GM06990 (cell line): ENCODE measurements around the gene PDSS2.

Experiments used
- DNase-seq: peaks from one replicate; pipeline ENCODE4 v3.0.0-alpha.2; 2011; ENCODE audit not compliant: insufficient read length; ENCODE audit errors: extremely low read depth
- H3K27me3 ChIP-seq: replicated peaks from 2 replicates; pipeline ENCODE4 v1.6.0; 2011; ENCODE audit warnings: low read length; ENCODE audit not compliant: control insufficient read depth, insufficient read depth
- H3K36me3 ChIP-seq: 2 replicates; pipeline ENCODE4 v1.5.1; 2011; ENCODE audit warnings: low read length; ENCODE audit not compliant: control insufficient read depth, insufficient read depth
- H3K4me3 ChIP-seq: replicated peaks from 2 replicates; pipeline ENCODE4 v1.5.1; 2011; ENCODE audit warnings: low read depth, mild to moderate bottlenecking, control low read depth, low read length
- TF ChIP-seq, protein P1 (sequence below): IDR thresholded peaks from 2 replicates; pipeline ENCODE4 v1.5.1; 2011; ENCODE audit warnings: low read length, control low read depth, mild to moderate bottlenecking, inconsistent platforms; ENCODE audit not compliant: insufficient read depth, poor library complexity, severe bottlenecking

The PDSS2 gene

DNA sequence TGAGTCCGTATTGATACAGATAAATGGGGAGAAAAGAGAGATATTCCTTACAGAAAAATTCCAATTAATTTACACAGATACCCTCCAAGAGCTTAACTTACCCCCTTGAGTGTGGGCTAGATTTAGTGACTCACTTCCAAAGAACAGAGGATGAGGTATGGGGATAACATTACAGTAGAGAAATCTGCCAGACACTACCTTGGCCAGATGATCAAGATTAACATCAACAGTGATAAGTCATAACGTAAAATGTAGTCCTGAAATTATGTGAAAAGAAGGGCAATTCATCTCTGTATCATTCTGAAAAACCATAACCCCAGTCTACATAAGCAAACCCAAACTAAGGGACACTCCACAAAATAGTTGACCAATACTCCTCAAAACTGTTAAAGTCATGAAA, 69.3 kb downstream of the PDSS2 start:
- TF ChIP-seq, protein P1, sequence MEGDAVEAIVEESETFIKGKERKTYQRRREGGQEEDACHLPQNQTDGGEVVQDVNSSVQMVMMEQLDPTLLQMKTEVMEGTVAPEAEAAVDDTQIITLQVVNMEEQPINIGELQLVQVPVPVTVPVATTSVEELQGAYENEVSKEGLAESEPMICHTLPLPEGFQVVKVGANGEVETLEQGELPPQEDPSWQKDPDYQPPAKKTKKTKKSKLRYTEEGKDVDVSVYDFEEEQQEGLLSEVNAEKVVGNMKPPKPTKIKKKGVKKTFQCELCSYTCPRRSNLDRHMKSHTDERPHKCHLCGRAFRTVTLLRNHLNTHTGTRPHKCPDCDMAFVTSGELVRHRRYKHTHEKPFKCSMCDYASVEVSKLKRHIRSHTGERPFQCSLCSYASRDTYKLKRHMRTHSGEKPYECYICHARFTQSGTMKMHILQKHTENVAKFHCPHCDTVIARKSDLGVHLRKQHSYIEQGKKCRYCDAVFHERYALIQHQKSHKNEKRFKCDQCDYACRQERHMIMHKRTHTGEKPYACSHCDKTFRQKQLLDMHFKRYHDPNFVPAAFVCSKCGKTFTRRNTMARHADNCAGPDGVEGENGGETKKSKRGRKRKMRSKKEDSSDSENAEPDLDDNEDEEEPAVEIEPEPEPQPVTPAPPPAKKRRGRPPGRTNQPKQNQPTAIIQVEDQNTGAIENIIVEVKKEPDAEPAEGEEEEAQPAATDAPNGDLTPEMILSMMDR = no peak
- no peak overlapping the region for H3K4me3 ChIP-seq
- no peak for DNase-seq
- no peaks in the 10 kb centered on the region for H3K27me3 ChIP-seq
- H3K36me3 ChIP-seq = no peaks in the 10 kb centered on the region

DNA sequence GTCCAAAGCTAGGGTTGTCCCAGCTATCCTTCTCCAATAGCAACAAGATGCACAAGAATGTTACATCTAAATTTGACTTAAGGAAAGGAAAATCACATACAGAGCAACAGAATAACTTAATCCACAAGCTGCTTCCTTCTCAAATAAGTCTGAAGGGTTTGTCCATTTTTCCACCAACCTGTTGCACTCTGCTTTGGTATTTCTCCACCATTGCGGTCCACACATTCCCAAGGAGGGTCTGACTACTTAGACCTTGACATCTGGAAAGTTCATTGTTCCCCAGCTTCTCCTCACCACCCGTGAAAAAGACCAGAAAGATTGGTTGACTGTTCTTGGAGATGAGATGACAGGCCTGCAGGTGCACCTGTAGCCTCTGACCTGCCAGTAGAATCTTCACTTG, 72.5 kb downstream of the PDSS2 start:
- TF ChIP-seq, protein P1 = no peak

DNA sequence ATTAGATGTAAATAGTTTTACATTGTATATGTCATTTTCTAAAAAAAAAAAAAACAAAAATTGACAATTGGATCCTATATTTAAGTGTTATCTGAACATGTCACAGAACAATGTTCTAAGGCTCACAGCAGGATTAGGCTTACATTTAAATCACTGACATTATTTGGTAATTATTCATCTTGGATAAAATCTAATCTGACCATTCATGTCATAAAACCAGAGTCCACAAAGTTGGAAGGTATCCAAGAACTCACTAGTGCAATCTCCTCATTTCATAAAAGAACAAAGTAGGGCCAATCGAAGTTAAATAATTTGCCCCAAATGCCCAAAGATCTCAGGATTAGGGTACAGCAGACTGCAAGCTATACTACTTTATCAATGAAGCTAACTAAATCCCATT, 73.0 kb downstream of the PDSS2 start:
- Histone ChIP-seq H3K36me3 (no peaks in the 10 kb centered on the region), H3K27me3 (no peaks in the 10 kb centered on the region), H3K4me3 (no peak overlapping the region)
- no peak for DNase-seq
- TF ChIP-seq, protein P1 = no peak

More for the DNA sequence above, 72.5 kb downstream of the PDSS2 start:
- DNase-seq = no peak
- no peak overlapping the region for H3K4me3 ChIP-seq
- no peaks in the 10 kb centered on the region for H3K36me3 ChIP-seq
- no peaks in the 10 kb centered on the region for H3K27me3 ChIP-seq

DNA sequence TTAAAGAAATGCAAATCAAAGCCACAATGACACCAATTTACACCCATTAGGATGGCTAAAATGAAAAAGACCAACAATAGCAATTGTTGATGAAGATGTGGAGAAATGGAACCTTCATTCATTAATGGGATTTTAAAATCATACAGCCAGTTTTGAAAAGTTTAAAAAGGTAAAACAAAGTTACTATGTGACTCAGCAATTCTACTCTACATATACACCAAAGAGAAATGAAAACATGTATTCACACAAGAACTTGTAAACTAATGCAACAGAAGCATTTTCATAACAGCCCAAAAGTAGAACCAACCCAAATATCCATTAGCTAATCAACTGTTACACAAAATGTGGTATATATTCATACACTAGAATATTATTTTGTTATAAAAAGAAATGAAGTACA, 75.7 kb downstream of the PDSS2 start:
- no peak overlapping the region for H3K4me3 ChIP-seq

GRCh38 chr6:107374264-107374663, 85.1 kb downstream of the PDSS2 start:
- H3K27me3 ChIP-seq = no peaks in the 10 kb centered on the region
- DNase-seq = no peak
- H3K4me3 ChIP-seq = no peak overlapping the region
- TF ChIP-seq, protein P1 = no peak
- H3K36me3 ChIP-seq = no peaks in the 10 kb centered on the region

More for the DNA sequence above, 75.7 kb downstream of the PDSS2 start:
- H3K36me3 ChIP-seq = no peaks in the 10 kb centered on the region
- H3K27me3 ChIP-seq = no peaks in the 10 kb centered on the region
- TF ChIP-seq, protein P1 = no peak
- DNase-seq = no peak

- Histone ChIP-seq H3K4me3 (no peak overlapping the region), H3K27me3 (no peaks in the 10 kb centered on the region), H3K36me3 (no peaks in the 10 kb centered on the region)
- no peak for DNase-seq
- TF ChIP-seq, protein P1 = no peak
These were observed 89.9 kb downstream of the PDSS2 start for GRCh38 chr6:107369493-107369892.
